Stimulated activated CD8-positive, alpha-beta memory T cell treated with anti-CD3 and anti-CD28 coated beads, Interleukin-7, amount 100 ng/mL, for 4 hours (primary cell): ENCODE measurements around the gene SELENOK.
"Not testable (repeated sequence)": the region's sequence is repeated elsewhere in the genome, so short reads cannot be mapped to it uniquely, and the experiment has no call there.

Experiments
- DNase-seq, 2 donors: peaks; one replicate each; pipeline ENCODE4 v3.0.0-alpha.2; 2020; ENCODE audit warnings: low read depth in 2 of 2

SELENOK gene

DNA sequence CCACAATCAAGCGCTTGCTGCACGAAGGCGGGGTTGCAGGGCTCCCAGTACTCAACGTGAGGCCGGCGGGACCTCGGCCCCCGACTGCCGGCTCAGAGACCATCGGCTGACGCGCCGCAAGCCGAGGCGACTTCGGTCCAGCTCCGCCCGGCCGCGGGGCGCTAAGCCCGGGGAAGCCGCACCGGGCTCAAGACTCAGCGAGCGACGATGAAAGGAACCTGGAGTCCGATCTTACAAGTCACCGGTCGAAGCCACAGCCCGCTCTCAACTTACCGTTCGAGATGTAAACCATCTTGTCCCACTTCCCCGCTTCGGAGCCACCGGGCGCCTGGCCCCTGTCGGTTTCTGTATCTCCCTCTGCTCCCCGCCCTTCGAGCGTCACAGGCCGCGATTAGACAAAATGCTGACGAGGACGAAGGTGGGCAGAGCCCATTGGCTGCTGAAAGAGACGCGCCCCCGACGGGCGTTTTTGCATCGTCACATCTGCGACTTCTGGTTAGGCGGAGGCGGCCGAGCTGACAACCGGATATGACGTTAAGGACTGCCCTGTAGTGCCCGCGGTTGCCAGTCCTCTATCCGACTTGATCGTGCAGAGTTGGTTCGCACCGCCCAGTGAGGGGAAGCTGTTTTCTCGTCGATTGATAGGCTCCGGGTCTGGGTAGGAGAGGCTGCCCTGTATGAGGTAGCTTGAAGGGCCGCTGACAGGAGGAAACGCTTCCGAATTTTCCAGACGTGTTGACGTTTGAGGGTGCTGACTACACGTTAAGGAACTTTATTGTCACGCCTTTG lies at the start of gene SELENOK:
Gene SELENOK (minus strand): TSS at position 363 of the 789 bp plus-strand sequence.
- DNase-seq, result peak; percentile 95 to 97

DNA sequence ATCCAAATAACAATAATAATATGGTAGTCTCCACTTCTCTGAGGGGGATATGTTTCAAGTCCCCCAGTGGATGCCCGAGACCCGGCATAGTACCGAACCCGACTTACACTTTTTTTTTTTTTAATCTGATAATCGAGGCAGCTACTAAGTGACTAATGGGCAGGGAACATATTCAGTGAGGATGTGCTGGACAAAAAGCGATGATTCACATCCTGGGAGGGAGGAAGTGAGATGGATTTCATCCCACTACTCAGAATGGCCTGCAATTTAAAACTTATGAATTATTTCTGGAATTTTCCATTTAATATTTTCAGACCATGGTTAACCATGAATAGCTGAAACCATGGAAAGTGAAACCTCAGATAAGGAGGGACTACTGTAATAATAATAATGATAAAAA lies 49.5 kb upstream of the SELENOK start:
- no peak for DNase-seq

DNA sequence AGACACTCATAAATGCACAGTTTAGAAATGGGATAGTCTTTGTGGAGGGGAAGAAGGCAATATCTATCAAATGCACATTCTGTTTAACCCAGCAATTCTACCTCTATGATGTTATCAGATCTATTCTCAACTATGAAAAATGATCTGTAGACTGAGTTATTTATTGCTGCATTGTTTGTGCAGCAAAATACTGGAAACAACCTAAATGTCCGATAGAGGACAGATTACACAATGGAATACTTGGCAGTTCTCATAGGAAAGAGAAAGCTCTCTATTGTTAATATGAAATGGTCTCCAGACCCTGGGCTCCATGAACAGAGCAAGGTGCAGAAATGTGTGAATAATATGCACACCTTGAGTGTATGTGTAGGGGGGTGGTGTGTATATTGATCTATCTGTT lies 49.0 kb upstream of the SELENOK start:
- no peak for DNase-seq

DNA sequence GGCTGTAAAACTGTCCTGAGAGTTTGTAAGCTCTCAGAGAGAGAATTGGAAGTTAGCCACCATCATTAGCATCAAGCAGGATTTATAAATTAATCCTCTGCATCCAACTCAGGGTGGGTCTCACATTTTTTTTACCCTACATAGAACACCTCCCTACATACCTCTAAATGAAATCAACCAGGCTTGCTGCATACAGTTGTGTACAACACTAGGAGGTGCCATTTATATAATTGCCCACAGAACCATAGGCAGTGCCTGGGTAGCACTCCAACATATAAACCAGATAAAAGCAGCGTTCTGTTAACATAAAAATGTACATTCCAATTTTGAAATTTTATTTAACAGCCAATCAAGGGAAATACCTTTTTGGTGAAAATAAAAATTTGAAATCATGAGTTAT lies 48.2 kb upstream of the SELENOK start:
- no peak for DNase-seq

DNA sequence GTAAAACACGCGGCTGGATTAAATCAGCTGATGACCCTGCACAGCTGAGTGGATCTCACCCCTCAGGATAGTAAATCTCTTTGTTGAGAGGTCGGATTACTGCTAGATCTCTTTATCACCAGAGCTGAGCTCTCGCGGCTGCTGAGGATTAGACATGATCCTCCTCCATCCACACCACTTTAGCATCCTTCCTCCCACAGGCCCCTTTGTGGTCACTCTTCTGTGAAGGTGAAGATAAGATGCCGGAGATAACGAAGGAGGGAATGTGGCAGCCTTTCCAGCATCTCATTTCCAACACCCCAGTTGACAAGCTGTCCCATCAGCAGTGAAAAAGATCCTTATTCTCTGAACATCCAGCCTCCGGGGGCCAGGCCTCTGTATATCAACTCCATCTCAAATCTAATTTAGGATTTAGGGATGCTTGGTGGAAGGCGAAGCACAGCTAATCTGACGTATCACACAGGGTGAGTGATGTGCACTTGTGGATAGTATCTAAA lies 47.5 kb upstream of the SELENOK start:
- DNase-seq, result no peak

DNA sequence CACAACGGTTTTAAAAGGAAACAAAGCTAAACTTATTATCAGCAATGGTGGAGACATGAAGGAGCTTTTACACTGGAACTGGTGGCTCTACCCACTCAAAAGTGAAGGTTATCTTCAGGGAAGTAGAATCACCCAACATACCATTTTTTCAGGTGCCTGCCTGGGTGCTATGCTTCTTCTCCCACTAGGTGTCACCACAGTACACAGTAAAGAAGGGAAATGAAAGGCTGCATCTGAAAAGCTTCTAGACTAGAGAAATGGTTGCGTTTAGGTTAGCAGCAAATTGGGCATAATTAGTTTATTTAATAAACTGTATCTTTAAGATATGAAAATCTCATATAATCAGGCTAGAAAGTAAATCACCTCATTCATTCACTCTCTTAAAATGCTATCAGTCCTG lies 47.0 kb upstream of the SELENOK start:
- DNase-seq, result no peak

DNA sequence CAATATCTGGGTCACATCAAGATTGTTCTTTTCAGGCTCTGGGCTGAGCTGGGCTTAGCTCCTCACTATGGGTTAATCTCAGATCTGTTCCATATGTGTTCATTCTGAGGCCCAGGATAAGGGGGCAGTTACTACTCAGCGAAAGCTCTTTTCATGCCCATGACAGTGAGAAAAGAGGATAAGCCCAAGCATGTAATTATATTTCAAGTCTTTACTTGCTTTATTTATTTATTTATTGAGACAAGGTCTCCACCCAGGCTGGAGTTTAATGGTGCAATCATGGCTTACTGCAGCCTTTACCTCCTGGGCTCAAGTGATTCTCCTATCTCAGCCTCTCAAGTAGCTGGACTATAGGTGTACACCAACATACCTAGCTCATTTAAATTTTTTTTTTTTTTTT lies 44.7 kb upstream of the SELENOK start:
- DNase-seq, result no peak

DNA sequence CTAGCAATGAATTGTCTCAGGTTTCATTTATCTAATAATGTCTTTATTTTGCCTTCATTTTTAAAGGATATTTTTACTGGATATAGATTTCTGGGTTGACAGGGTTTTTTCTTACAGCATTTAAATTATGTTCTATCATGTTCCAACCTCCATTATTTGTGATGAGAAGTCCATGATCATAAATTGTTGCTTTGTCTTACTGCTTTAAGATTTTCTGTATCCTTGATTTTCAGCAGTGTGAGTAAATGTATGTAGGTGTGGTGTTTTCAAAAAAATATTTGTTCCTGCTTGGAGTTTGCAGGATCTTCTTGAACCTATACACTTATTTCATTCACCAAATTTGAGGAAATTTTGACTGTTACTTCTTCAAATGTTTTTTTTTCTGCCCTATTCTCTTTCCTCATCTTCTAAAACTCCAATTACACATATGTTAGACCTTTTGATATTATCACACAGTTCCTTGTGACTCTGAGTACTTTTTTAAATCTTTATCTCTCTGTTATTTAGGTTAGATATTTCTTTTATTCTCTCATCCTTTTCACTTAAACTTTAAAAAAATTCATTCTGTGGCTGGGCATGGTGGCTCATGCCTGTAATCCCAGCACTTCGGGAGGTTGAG lies 43.7 kb upstream of the SELENOK start:
- no peak for DNase-seq

DNA sequence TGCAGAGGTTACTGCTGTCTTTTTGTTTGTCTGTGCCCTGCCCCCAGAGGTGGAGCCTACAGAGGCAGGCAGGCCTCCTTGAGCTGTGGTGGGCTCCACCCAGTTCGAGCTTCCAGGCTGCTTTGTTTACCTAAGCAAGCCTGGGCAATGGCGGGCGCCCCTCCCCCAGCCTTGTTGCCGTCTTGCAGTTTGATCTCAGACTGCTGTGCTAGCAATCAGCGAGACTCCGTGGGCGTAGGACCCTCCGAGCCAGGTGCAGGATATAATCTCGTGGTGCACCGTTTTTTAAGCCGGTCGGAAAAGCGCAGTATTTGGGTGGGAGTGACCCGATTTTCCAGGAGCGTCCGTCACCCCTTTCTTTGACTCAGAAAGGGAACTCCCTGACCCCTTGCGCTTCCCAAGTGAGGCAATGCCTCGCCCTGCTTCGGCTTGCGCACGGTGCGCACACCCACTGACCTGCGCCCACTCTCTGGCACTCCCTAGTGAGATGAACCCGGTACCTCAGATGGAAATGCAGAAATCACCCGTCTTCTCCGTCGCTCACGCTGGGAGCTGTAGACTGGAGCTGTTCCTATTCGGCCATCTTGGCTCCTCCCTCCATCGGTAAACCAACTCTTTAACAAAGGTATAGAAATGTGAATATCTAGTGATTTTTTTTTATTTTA lies 35.7 kb upstream of the SELENOK start:
- not testable (repeated sequence) for DNase-seq

DNA sequence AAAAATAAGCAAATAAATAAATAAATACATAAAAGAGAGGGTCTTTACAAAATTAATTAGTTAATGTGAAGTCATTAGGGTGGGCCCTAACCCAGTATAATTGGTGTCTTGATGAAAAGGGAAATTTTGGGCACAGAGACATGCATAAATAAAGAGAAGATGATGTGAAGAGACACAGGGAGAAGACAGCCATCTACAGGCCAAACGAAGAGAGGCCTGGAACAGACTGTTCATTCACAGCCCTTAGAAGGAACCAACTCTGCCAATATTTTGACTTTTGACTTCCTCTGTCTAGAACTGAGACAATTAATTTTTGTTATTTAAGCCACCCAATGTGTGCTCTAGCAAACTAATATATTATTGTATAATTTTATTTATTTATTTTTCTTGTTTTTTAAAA lies 29.6 kb upstream of the SELENOK start:
- DNase-seq, result no peak

DNA sequence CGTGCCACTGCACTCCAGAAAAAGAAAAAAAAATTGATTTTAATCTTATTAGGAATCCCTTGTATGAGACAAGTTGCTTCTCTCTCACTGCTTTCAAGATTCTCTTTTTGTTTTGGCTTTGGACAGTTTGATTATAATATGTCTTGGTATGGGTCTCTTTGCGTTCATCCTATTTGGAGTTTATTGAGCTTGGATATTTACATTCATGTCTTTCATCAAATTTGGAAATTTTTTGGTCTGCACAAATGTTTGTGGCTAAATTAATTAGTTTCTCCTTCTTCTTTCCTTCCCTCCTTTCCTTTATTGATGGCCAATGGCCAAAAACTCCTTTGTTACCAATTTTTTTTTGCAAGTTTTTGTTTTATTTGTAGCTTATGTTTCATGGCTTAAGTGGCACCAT lies 28.1 kb upstream of the SELENOK start:
- no peak for DNase-seq

DNA sequence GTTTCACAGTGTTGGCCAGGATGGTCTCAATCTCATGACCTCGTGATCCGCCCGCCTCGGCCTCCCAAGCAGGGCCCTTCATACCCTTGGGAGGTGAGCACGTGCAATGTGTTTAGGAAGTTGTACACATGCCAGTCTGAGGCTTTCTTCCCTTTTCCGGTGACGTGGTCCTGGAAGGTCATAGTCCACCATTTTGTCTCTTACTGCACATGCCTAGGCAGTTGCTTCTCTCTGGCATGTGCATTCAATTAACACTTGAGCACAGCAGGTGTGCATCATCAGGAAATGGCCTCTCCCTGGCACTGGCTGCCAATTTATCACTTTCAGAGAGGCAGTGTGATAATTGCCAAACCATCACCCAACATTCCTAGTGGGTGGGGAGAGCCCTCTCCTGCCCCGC lies 21.7 kb upstream of the SELENOK start:
- DNase-seq, result no peak

DNA sequence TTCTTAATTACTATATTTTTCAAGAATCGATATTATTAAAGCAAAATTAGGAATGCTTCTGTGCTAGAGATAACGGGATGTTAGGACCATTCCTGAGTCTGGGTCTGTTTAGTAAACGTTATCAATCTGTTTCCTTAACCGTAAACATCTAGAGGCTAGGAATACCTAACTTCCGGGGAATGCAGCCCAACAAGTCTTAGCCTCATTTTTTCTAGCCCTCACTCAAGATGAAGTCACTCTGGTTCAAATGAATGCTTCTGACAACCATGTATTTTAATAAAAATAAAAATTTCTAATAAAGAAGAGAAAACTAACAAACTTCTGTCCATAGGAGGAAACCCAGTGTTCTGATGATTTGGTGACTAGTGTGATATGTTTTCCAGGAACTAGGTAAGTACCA lies 11.1 kb upstream of the SELENOK start:
- DNase-seq, result no peak

DNA sequence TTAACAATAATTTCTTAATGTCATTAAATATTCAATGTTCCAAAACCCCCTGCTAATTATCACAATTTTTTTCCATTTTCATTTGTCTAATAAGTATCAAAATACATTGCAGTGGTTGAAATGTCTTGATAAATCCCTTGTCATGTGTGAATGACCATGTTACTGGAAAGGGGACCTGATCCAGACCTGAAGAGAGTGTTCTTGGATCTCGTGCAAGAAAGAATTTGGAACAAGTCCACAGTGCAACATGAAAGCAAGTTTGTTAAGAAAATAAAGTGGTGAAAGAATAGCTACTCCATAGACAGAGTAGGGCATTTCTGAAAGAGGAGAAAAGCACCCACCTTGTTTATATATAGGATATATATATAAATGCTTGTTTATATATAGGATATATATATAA lies 10.4 kb upstream of the SELENOK start:
- no peak for DNase-seq

DNA sequence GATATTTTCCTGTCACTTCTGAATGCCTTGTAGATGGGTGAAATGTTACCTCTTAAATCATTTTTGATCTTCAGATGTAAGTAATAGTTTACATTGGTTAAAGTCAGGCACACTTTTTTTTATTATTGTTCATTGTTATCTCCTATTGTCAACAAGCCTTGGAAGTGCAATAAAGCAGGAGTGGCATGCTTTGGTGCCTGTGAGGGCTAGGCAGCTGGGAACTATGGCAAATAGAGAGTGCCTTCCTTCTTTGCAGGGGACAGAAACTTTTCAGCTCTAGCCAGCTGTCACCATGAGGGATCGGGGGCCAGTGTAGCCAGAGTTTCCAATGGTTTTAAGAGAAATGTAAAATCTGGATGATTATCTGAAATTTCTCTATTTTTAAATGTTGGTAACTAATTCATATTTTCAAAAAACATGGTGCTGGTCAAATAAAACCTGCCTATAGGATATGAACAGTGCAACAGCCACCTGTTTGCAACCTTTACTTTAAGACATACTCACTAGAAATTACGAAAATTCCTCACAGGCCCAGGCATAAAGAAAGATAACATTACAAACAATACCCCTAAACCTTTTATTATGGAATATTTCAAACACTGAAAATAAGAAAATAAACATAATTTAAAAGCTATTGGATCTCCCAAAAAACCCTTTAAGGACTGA lies 9.1 kb upstream of the SELENOK start:
- no peak for DNase-seq

DNA sequence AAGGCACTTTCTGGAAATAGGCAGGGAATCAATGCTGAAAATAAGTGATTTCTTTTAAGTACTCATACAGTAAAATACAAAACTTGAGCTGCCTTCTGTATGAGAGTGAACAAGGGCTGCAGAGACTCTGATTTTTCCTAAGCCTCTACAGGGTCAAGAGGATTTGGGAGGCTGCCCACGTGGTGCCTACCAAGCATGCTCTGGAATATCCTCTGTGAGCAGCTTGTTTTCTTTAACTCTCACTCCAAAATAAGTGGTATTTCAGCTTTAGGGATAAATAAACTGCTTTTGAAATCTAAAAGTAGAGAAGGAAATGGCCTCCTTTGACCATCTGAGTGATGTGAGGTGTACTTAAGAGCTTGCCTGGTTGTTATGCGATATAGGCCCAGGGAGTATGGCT lies 8.1 kb upstream of the SELENOK start:
- no peak for DNase-seq

DNA sequence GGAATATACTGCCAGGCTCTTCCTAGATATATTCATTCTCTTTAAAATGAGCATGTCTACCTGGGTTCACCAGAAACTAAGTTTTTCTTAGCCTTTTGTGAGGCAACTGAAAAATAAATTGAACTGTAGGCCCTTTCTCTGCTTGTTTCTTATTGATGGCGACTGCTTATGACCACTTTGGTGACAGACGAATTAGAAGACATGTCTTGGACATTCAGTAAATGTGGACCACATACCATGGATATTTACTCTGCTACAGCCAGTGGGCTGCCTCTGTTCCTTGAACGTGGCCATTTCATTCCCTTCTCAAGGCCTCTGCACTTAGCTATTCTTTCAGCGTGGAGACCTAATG lies 603 bp upstream of the SELENOK start:
- no peak for DNase-seq

DNA sequence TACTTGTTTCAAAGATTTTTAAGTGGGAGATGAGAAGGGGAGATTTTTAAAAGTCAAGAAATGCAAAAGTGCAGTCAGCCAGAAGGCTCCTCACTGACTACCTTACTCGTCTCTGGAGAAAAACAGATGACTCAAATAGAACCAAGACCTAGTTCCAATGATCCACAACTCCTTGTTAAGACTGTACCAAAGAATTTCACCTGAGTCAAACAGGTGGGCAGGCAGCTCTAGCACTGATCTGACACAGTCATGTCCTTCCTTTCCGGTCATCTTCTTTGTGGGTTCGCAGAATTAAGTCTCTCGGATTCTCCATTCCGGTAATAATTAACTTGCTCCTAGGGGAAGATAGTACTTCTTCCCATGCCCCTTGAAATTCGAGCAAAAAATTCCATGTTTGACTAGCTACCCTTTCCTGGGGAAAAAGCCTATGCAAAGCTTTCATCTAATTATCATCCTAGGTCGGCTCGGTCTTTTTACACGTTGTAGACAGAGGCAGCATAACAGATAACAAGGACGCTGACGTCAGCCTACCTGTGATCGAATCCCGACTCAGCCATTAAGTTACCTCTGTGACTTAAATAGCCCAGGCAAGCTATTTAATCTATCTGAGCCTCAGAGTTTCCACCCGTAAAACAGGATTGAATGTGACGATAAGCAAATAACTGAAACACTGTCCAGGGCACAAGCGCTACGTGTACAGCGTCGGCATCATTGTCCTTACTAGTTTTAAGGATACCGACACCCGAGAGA lies 758 bp downstream of the SELENOK start:
- peak; percentile 15 to 34 for DNase-seq

DNA sequence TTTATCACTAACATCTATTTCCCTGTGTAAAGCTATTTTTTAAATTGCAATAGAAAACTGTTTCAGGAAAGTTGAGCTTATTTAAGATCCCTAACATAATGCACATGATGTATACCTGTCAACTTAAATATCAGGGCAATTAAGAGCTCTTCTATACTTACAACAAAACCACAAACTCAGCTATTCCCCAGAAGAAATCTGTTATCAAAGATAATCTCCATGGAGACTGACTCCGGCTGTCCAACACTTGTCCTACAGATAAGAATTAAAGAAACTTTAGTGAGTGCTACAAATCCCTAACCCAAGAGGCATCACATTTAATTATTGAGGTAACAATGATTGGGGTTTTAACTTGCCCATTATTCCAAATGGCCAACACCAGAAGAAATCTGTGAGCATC lies 3.4 kb downstream of the SELENOK start:
- no peak for DNase-seq

DNA sequence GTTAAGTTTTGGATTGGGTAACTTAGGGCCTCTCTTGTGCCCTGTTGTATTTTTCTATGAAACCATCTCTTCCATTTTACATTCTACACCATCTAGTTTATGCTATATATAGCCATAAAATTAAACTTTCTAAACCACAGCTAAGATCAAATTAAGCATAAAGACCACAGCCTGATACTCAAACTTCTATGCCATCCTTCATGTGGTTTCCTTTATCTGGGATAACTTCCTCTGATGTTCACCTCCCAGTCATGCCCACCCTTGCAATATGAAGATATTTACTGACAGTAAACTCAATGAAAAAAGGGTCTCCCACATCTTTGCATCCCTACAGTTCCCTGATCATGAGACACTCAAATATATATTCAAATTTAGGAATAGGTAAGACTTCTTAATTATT lies 4.2 kb downstream of the SELENOK start:
- DNase-seq, result no peak

DNA sequence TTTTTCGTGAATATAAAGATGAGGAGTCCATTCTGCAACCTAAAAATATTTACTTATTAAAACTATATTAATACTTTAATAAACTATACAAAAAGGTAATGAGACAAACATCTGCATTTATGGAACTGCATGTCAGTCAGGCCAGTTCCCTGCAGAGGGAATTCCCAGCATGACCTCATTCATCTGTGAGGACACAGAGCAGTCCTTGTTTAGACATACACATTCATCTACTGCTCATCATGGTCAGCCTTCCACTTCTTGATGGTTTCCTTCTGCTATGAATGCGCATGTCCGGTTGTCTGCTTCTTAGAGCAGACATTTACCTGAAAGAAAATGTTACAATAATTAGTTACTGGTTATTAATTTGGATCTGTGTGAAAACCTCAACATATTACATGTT lies 6.4 kb downstream of the SELENOK start:
- DNase-seq, result no peak

DNA sequence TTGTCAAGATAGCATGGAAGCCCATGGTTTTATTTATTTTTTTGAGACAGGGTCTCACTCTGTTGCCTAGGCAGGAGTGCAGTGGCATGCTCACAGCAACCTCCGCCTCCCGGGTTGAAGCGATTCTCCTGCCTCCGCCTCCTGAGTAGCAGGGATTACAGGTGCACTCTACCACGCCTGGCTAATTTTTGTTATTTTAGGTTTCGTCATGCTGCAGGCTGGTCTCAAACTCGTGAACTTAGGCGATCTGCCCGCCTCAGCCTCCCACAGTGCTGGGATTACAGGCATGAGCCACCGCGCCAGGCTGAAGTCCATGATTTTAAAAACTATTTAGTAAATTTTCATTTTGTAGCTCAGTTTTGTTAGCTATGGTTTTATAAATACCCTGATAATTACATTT lies 7.0 kb downstream of the SELENOK start:
- DNase-seq, result no peak
